Breast epithelium (tissue), 3 donors: Measurements from ENCODE around the gene CBX1.

Experiments
- CTCF ChIP-seq, 3 donors: fragments of 450-650 bp; IDR thresholded peaks; one replicate each; pipeline ENCODE4 v1.5.1; 2016 to 2017; ENCODE audit warnings: antibody characterized with exemption in 3 of 3, mild to moderate bottlenecking in 3 of 3, moderate library complexity in 3 of 3
- POLR2AphosphoS5 ChIP-seq, 3 donors: sonication (generic); formaldehyde crosslinking; IDR thresholded peaks; one replicate each; pipeline ENCODE4 v1.6.1; 2017; ENCODE audit warnings: antibody characterized with exemption in 3 of 3

GRCh38 chr17:48123111-48123510, 21.8 kb upstream of the CBX1 start:
- TF ChIP-seq CTCF (IDR thresholded peaks at IDR 0.05) (no peak), POLR2AphosphoS5 (IDR thresholded peaks at IDR 0.05) (no peak)
